Measurements from ENCODE around the gene CTTNBP2. TPM values are rescaled to one million over a fixed set of nuclear protein-coding genes. Genes with fewer than 3 reads are reported as not detected.

Gene CTTNBP2
- total and polyA plus RNA-seq, 9 donors: 2.6 to 18.4 (median 10.0) TPM

- H3K36me3 ChIP-seq: no peaks in the 10 kb centered on the region
- TF ChIP-seq POLR2A (IDR thresholded peaks at IDR 0.05): no peak
- no peak for TF ChIP-seq CTCF (IDR thresholded peaks at IDR 0.05)
- TF ChIP-seq EP300 (IDR thresholded peaks at IDR 0.05): no peak
- no peaks in the 10 kb centered on the region for H3K9me3 ChIP-seq
- no peak for DNase-seq
- H3K4me3 ChIP-seq: no peak overlapping the region
- 60 to 65% (median 62%) methylated on average over 1 of the region's 1 CpG for WGBS, 3 donors
- intact Hi-C loops (cut with DNase I): no loop called here
- no peaks in the 10 kb centered on the region for H3K27me3 ChIP-seq
- H3K4me1 ChIP-seq (ENCODE audit: insufficient read depth): no peaks in the 10 kb centered on the region
- no peak overlapping the region for H3K27ac ChIP-seq
Observed at GRCh38 chr7:117796889-117797288, 76.4 kb downstream of the CTTNBP2 start.

- TF ChIP-seq EP300 (IDR thresholded peaks at IDR 0.05): no peak
- TF ChIP-seq POLR2A (IDR thresholded peaks at IDR 0.05): no peak
- no peak for TF ChIP-seq CTCF (IDR thresholded peaks at IDR 0.05)
- intact Hi-C loops (cut with DNase I): no loop called here
- H3K9me3 ChIP-seq: no peaks in the 10 kb centered on the region
- no peaks in the 10 kb centered on the region for H3K27me3 ChIP-seq
- no peaks in the 10 kb centered on the region for H3K36me3 ChIP-seq
- H3K4me1 ChIP-seq (ENCODE audit: insufficient read depth): no peaks in the 10 kb centered on the region
- no peak overlapping the region for H3K27ac ChIP-seq
- WGBS, 3 donors: 98 to 100% (median 98%) methylated on average over 2 of the region's 2 CpGs
- no peak for DNase-seq
- no peak overlapping the region for H3K4me3 ChIP-seq
Observed at GRCh38 chr7:117793976-117794375, 79.3 kb downstream of the CTTNBP2 start.

- 90 to 97% (median 96%) methylated on average over 3 of the region's 3 CpGs for WGBS, 3 donors
- H3K4me1 ChIP-seq (ENCODE audit: insufficient read depth): no peaks in the 10 kb centered on the region
- H3K4me3 ChIP-seq: no peak overlapping the region
- no peaks in the 10 kb centered on the region for H3K27me3 ChIP-seq
- H3K9me3 ChIP-seq: no peaks in the 10 kb centered on the region
- H3K27ac ChIP-seq: no peak overlapping the region
- TF ChIP-seq EP300 (IDR thresholded peaks at IDR 0.05) (no peak), POLR2A (IDR thresholded peaks at IDR 0.05) (no peak), CTCF (IDR thresholded peaks at IDR 0.05) (no peak)
- intact Hi-C loops (cut with DNase I): no loop called here
- DNase-seq: no peak
- no peaks in the 10 kb centered on the region for H3K36me3 ChIP-seq
Observed at GRCh38 chr7:117793521-117793920, 79.7 kb downstream of the CTTNBP2 start.

- Histone ChIP-seq H3K4me1 (ENCODE audit: insufficient read depth) (no peaks in the 10 kb centered on the region), H3K27ac (no peak overlapping the region), H3K4me3 (no peak overlapping the region), H3K36me3 (no peaks in the 10 kb centered on the region), H3K27me3 (no peaks in the 10 kb centered on the region), H3K9me3 (no peaks in the 10 kb centered on the region)
- TF ChIP-seq CTCF (IDR thresholded peaks at IDR 0.05) (no peak), EP300 (IDR thresholded peaks at IDR 0.05) (no peak), POLR2A (IDR thresholded peaks at IDR 0.05) (no peak)
- WGBS, 3 donors: 92 to 97% (median 94%) methylated on average over 18 of the region's 18 CpGs
- intact Hi-C loops (cut with DNase I): no loop called here
- no peak for DNase-seq
Observed at GRCh38 chr7:117791877-117792780, 81.1 kb downstream of the CTTNBP2 start.
